T-helper 1 cell (primary cell): ENCODE results near the gene SMURF1.
"Not testable (repeated sequence)": the region's sequence is repeated elsewhere in the genome, so short reads cannot be mapped to it uniquely, and the experiment has no call there.

Experiments
- DNase-seq, 5 donors: peaks; one replicate each; pipeline ENCODE4 v3.0.0-alpha.2; 2012 to 2020
- total RNA-seq, 4 donors: gene quantifications; one replicate each; lab custom pipeline; 2026; lab: John Stamatoyannopoulos, UW

The SMURF1 gene
- 48.3 to 72.4 (median 60.8) reads per million in 4 donors for total RNA-seq

DNA sequence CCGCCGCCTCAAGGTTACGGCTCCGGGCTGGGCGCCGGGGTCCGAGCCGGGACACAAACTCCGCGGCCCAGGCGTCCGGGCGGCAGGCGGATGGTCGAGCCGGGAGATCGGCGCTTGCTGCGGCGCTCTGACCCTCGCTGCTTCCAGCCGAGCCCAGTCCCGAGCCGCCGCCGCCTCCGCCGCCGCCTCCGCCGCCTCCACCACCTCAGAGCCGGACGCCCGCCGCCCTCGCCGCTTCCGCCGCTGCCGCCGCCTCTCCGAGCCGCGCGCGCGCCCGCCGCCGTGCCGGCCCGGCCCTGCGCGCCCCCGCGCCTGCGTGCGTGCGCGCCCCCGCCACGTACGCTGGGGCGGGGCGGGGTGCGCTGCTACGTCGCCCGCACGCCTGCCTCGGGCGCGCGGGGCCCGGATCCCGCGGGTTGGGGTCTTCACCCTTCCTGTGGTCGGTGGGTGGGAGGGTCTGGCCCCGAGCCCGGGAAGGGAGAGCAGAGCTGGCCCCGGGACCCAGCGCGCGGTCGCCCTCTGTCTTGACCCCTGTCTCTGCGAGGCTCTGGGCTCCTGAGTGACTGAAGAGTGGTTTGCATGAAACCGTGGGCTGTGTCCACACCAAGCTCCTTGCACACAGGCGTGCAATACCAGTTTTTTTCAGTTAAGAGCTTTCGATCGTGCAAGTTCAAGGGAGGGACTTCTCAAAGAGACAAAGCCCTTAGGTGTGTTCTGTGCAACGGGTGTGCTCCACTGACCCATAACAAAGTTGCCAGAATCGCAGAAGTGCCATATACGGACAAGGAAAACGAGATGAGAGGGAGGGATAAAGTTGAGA, at the start of gene SMURF1:
Gene SMURF1 (minus strand): TSS at position 256 of the 820 bp plus-strand sequence. CDS start 328 bp downstream, outside the sequence.
- peak; percentile 56 to 80 (median 62) for DNase-seq

DNA sequence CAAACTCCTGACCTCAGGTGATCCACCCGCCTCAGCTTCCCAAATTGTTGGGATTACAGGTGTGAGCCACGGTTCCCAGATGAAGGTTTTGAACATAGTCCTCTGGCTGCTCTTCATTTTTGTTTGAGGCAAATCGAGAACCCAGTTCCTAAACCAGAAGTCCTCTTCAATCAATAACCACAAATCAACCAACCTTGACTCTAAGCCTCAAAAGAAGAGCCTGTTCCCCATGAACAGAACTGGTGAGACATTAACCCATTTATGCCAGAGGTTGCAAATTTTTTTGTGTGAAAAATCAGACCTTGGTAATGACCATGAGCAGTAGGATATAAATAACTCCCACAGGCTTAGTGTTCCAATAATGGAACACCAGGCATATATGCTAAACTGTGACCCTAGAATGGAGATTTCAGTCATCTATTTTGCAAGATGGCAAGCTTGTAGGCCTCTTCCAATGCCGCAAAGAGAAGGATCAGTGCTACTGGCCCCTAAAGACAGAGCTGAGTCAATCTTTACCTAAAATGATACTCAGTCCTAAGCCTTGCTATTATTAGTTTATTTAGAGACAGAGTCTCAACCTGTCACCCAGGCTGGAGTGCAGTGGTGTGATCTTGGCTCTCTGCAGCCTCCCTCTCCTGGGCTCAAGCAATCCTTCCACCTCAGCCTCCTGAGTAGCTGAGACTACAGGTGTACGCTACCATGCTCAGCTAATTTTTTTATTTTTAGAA, 48.1 kb upstream of the SMURF1 start:
- DNase-seq: no peak

DNA sequence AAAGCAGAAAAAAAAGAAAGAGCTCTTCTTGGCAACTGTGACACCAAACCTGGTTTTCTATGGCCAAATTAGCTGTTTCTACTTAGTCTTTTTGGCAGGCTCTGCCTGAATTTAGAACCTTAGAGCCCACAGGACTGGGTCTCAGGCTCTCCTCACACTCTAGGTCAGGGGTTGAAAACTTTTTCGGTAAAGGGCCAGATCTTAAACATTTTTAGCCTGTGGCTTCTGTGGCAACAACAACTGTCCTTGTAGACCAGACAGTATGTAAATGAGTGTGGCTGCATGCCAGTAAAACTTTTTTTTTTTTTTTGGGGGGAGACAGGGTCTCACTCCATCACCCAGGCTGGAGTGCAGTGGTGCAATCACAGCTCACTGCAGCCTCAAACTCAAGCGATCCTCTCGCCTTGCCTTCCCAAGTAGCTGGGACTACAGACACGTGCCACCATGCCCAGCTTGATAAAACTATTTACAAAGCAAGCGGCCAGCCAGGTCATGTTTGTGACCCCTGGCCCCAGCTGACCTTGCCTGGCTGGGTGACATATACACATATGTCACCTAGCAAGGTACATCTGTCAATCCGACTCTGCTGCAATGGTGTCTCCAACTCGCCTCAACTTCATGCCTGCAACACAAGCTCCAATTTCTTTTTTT, 46.6 kb upstream of the SMURF1 start:
- no peak for DNase-seq

DNA sequence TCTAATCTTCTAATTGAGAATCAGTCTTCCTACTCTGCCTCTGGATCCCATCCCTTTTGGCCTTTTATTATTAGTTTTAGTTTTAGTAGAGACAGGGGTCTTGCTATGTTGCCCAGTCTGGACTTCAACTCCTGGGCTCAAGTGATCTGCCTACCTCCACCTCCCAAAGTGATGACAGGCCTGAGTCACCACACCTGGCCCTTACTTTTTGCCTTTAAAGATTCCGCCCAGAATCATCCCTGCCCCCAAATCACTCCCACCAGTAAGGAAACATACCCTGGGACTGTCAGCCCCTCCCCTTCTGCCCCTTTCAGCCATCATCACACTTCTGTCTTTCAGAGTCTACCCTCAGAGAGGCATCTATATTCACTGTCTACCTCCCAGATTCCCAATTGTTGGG, 45.3 kb upstream of the SMURF1 start:
- no peak for DNase-seq

DNA sequence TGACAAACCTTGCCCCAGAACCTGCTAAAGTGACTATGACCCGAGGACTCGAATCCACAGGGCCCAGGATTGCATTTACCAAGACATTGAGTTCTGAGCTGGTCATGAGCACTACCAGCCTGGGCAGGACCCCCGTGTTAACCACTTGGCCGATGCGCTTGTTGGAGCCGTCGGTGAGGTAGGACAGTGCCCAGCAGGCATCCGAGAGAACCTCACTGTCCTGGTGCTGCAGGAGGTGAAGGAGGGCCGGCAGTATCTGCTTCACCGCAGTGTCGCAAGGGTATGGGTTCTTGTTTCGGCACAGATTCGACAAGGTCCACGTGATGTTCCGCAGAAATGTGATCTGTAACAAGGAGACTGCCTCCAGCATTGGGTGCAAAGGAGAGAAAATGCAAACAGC, 44.3 kb upstream of the SMURF1 start:
- DNase-seq: no peak

DNA sequence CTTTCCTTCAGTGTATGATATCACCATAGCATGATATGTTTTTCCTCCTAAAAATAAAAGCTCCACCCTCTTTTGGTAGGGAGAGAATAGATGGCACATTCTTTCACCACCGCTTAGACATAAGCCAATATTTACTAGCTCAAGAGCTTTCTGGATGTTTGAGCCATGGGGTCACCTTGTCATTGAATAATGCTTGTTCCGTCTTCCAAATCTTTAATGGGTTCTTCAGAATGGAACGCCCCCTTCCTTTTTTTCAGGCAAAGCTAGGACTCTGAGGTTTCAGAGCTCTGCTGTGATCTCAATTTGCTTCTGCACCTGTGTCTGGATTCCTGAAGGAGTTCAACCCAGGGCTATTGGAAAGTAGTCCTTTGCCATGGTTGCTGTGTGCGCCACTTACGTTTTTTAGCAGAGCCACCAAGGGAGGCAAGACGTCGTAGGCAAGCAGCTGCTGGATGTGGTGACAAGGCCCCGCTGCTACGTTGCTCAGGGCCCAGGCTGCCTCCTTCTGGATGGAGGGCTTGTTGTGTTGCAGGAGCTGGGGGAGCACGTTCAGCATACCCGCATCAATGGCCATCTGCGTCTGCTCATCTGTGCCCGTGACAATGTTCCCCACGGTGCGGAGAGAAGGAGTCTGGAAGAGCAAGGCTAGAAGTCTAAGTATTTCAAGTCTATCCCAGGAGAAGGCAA, 40.8 kb upstream of the SMURF1 start:
- DNase-seq: no peak

DNA sequence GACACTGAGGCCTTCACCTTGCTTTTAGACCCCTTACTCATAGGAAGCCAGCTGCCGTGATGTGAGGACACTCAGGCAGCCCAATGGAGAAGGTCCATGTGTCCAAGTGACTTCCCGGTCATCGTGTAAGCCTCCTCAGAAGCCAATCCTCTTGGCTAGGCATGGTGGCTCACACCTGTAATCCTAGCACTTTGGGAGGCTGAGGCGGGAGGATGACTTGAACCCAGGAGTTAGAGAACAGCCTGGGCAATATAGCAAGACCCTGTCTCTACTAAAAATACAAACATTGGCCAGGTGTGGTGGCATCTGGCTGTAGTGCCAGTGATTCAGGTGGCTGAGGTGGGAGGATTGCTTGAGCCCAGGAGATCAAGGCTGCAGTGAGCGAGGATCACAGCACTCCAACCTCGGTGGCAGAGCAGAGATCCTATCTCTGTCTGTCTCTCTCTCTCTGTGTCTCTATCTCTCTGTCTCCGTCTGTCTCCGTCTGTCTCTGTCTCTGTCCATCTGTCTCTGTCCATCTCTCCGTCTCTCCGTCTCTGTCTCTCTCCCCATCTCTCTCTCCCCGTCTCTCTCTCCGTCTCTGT, 36.3 kb upstream of the SMURF1 start:
- DNase-seq: no peak

DNA sequence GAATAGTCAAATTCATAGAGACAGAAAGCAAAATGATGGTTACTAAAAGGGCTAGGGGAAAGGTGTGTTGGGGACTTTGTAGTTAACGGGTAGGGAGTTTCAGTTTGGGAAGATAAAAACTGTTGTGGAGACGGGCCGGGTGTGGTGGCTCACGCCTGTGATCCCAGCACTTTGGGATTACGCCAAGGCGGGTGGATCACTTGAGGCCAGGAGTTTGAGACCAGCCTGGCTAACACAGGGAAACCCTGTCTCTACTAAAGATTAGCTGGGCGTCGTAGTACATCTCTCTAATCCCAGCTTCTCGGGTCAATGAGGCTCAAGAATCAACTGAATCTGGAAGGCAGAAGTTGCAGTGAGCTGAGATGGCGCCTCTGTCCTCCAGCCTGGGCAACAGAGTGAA, 33.3 kb upstream of the SMURF1 start:
- DNase-seq: no peak

DNA sequence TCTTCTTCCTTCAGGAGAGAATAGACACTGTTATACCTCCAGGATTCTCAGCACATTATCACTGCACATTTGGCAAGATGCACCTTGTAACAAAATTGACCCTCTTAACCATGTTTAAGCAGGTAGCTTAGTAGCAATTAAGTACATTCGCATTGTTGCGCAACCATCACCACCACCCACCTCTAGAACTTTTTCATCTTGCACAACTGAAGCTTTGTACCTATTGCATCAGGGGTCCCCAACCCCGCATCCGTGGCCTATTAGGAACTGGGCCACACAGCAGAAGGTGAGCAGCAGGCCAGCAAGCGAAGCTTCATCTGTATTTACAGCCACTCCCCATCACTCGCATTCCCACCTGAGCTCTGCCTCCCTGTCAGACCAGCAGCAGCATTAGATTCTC, 29.9 kb upstream of the SMURF1 start:
- DNase-seq: no peak

DNA sequence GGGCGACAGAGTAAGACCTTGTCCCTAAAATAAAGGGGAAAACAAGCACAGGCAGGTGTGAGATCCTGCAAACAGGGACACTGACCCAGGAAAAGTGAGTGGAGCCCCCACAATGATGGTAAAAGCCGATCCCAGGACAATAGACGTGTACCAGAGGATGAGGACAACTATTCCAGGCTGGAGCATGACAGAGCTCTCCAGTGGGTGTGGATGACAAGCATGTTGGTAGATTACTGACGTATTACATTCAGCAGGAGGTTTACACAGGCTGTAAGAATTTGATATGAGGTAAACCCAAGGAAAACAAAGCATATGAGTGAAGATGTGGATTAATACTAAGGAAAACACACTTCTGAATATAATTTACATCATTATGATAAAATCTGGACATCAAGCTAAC, 27.8 kb upstream of the SMURF1 start:
- DNase-seq: no peak

DNA sequence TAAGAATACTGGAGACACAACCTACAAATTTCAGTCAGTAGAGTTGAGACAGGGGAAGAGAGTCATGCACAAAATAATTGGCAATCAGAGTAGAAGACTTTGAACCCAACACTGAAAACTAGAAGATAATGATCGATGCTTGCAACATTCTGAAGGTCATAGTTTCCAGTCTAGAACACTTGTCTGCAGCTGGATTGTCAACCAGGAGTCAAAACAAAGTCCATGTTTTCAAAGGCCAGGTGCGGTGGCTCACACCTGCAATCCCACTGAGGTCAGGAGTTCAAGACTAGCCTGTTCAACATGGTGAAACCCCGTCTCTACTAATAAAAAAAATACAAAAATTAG, 26.8 kb upstream of the SMURF1 start:
- DNase-seq: no peak

DNA sequence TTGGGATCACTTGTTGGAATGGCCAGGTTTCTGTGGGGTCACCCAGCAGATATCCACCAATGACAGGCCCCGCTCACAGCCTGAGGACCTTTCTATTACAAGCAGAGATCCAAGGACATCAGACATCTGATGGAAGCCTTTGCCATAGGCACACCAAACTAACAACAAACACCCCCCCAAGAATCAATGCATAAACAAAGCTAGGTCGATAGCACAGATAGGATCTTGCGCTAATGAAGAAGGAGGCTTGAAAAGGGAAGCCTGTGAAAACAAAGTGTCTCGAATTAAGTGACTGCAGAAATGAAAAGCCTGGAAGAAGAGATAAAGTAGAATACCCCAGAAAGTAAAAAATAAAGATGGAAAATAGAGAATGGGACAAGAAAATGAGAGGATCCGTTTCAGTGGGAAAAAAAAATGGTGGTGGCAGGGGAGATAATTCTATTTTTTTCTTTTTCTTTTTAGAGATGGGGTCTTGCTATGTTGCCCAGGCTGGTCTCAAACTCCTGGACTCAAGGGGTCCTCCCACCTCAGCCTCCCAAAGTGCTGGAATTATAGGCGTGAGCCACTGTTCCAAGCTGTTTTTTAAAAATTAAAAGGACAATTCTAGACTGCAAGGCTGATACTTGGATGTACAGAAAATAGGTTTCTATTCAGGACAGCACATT, 26.3 kb upstream of the SMURF1 start:
- DNase-seq: no peak

DNA sequence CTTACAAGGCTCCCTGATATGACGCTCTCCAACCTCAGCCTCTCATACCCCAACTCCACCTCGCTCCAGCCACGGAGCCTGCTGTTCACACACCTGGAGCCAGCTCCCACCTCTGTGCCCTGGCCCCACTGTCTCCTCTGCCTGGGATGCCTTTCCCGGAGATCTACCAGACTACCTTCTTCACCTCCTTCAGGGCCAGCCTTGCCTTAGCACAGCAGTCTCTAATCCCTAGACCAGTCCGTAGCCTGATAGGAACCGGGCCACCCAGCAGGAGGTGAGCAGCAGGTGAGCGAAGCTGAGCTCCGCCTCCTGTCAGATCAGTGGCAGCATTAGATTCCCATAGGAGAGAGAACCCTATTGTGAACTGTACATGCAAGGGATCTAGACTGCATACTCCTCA, 23.2 kb upstream of the SMURF1 start:
- DNase-seq: no peak

DNA sequence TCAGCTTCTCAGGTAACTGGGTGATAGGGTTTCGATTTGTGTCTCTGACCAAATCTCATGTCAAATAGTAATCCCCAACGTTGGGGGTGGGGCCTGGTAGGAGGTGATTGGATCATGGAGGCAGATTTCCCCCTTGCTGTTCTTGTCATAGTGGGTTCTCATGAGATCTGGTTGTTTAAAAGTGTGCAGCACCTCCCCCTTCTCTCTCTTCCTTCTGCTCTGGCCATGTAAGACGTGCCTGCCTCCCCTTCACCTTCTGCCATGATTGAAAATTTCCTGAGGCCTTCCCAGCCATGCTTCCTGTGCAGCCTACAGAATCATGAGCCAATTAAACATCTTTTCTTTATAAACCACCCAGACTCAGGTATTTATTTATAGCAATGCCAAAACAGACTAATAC, 21.9 kb upstream of the SMURF1 start:
- DNase-seq: no peak

DNA sequence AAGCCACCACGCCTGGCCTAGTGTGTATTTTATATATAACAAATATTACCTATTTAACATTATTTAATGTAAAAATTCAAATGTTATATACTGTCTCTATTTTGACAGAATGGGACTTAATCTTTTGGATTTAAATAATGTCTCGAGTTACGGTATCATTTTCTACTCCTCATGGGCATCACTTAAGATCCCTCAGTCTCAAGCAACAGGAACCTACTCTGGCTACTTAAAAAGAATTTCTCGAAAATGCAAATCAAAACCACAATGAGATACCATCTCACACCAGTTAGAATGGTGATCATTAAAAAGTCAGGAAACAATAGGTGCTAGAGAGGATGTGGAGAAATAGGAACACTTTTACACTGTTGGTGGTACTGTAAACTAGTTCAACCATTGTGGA, 19.8 kb upstream of the SMURF1 start:
- not testable (repeated sequence) for DNase-seq

DNA sequence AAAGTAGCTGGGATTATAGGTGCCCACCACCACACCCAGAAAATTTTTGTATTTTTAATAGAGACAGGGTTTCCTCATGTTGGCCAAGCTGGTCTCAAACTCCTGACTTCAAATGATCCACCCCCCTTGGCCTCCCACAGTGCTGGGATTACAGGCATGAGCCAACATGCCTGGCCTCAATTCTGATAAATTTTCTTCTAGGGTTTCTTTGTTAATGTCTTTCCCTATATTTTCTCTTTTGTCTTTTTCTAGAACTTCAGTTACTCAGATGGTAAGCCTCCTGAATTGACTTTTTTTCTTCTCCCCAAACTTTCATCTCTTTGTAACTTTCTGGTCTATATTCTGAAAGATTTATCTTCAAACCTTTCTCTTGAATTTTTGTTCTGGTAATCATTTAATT, 12.7 kb upstream of the SMURF1 start:
- DNase-seq: no peak

DNA sequence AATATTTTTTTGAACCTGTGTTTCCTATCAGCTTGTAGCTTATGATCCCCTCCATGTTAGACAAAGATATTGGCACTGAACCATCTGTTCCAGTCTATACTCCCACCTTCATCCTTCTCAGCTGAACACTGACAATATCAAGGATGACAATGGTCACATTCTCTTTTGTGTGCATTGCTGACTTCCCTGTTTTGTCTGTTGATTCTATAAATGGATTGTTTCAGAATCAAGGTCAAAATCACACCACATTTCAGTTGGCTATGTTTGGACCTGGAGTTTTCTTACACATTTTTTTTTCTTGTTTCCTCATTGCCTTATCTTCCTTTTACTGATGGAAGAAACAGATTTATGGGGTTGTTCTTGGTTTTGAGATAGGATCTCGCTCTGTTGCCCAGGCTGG, 11.3 kb upstream of the SMURF1 start:
- DNase-seq: no peak

DNA sequence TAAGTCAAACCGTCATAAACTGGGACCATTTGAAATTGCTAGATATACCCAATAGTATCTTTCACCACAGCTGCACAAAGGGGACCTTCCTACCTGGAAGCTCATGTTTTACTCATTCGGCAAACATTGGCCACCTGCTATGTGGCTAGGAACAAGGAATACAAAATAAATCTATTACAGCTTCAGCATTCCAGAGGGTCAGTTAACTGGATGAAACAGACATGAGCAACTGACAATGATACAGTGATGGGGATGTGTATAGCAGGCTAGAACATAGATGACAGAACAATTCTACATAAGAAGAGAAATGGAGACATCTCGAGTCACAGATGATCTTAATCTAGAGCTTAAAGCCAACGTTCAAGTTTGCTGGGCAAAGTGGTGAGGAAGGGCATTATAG, 3.1 kb upstream of the SMURF1 start:
- no peak for DNase-seq

DNA sequence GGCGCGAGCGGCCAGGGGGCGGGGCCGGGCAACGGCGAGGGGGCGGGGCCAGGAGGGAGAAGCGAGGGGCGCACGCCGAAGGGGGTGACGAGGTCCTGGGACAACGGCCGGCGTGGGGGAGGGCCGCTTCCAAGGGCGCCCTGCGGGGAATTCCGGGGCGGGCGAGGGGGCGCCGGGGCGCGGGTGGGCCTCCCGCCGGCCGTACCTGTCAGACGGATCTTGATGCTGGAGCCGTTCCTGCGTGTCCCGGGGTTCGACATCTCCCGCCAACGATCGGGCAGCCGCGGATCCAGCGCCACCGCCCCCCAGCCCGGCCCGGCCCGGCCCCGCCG, 421 bp downstream of the SMURF1 start:
- no peak for DNase-seq

DNA sequence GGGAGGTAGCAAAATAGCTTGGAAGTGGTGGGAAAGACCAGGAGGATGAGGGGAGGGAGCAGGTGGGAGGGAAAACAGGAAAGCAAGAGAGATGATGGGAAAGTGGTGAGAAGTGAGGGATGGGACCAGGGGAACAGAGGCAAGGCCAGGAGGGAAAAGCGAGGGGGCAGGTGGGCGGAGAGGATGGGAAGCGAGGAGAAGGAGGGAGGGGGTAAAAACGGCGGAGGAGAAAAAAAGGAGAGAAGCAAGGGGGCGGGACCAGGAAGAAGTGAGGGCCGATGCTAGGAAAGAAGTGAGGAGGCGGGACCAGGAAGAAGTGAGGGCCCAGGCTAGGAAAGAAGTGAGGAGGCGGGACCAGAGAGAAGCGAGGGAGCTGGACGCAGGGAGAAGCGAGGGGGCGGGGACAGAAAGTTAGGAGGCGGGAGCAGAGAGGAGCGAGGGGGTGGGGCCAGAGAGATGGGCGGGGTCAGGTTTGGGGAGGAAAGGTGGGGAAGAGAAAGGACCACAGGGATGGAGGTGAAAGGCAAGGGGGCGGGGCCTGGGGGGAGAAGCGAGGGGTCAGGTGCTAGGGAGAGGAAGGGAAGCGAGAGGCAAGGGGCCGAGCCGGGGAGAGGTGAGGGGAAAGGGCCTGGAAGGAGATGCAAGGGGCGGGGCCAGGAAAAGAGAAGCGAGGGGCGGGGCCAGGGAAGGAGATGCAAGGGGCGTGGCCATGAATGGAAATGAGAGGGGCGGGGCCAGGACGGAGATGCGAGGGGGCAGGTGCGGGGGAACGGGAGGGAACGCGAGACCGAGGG, 984 bp downstream of the SMURF1 start:
- peak; percentile 88 to 96 (median 92) for DNase-seq
